ENCODE measurements around the gene FIGLA.

DNA sequence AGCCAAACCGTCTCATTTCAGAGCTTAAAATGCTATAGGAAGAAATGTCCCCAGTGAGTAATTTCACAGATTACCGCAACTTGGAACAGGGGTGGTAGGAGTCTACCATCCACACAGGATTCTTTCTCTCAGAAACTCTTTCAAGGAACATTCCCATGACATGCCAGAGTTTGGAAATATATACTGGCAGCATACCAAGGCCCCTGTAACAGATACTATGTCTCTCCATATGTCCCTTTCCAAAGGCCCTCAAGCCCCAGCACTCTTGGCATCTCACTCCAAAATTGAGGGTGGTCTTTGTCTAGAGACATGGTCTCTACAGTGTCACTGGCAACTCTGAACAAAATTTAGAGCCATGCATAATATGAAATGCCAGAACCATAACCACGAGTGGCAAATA, 11.0 kb downstream of the FIGLA start:
- no peak for TF ChIP-seq POLR2A (IDR thresholded peaks at IDR 0.05; ENCODE audit: low read length)
- TF ChIP-seq GATA1 (IDR thresholded peaks at IDR 0.05; ENCODE audit: low read depth, low read length): no peak

All from erythroblast (primary cell).